Cardiac fibroblast (primary cell): ENCODE results near the gene NCOA5.
A peak's percentile ranks its signal among the peaks of the same experiment; 100 is the strongest.

Experiments
- DNase-seq, 2 donors: peaks; one replicate each; pipeline versions ENCODE4 v3.0.0 to v3.0.0-alpha.2; 2010; ENCODE audit warnings: low read depth in 2 of 2
- H3K4me3 ChIP-seq, 2 donors: replicated peaks in 1 of 2; 1 replicate in 1 of 2; 2 replicates in 1 of 2; pipeline ENCODE4 v1.5.1; 2011; ENCODE audit warnings: low read depth in 2 of 2, low read length in 2 of 2, mild to moderate bottlenecking in 2 of 2, moderate library complexity in 1 of 2
- TF ChIP-seq, protein P1 (sequence below): IDR thresholded peaks from one replicate; pipeline ENCODE4 v1.5.1; 2011; ENCODE audit warnings: low read depth, mild to moderate bottlenecking, low read length, inconsistent platforms

The NCOA5 gene

DNA sequence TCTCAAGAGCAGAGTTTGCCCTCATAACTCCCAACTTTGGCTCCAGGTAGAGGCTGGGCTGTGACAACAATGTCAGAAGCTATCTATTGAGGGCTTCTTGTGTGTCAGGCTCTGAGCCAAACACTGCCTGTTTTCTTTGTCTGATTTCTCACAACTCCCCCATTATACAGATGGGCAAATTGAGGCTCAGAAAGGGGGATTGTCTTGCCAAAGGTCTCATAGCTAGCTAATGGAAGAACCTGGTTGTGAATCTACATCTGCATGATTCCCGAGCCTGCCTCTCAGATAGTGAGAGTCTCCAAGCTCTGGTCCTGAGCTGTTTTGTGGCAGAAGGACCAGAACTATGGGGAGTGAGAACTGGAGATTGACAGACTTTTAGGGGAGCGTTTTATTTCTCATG lies 29.8 kb upstream of the NCOA5 start:
- TF ChIP-seq, protein P1, sequence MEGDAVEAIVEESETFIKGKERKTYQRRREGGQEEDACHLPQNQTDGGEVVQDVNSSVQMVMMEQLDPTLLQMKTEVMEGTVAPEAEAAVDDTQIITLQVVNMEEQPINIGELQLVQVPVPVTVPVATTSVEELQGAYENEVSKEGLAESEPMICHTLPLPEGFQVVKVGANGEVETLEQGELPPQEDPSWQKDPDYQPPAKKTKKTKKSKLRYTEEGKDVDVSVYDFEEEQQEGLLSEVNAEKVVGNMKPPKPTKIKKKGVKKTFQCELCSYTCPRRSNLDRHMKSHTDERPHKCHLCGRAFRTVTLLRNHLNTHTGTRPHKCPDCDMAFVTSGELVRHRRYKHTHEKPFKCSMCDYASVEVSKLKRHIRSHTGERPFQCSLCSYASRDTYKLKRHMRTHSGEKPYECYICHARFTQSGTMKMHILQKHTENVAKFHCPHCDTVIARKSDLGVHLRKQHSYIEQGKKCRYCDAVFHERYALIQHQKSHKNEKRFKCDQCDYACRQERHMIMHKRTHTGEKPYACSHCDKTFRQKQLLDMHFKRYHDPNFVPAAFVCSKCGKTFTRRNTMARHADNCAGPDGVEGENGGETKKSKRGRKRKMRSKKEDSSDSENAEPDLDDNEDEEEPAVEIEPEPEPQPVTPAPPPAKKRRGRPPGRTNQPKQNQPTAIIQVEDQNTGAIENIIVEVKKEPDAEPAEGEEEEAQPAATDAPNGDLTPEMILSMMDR, result no peak
- no peak for DNase-seq
- H3K4me3 ChIP-seq, result no peak overlapping the region

DNA sequence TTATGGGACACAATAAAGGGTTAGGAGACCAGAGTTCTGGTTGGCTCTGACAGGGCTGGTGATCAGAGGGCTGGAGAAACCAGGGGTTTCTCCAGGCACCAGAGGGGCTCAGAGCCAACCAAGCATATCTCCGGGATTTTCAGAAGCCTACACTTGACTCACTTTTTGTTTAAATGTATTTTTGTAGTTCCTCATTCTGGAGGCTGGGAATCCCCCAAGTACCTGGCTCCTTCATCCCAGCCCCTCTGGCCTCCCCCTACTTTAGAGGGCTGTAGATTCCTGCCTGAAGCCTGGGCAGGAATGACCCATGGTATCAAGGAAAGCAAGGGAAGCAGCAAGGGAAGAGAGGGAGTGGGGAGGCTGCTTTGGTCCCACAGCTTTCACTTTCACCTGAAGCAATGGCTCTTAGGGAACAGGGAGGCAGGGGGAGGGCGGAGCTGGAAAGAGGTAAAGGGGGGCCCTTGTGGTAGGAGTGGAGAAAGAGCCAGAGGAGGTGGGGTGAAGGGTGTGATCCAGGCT lies 29.3 kb upstream of the NCOA5 start:
- no peak overlapping the region for H3K4me3 ChIP-seq
- TF ChIP-seq, protein P1, result no peak
- DNase-seq, result no peak

DNA sequence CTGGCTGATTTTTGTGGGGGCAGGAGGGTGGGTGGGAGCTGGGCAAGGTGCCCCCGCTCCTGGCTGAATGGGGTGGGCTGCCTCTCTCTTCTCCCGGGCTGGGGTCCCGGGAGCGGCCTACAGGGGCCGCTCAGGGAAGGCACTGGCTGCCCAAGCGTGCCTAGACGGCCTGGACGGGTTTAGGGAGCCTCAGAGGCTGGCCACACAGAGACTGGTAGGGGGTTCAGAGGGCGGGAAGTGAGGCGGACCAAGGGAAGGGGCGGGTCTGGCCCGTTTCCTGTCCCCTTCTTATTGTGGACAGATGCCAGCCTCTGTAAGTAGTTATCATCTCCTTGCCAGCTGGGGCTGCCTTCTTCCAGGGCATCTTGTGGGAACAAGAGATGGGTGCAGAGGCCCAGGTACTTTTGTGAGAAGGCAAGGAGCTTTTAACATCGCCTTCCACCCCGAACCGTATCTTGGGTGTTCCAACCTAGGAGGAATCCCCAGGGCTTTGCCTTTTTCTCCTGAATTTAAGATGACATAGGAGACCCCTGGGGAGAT lies 28.8 kb upstream of the NCOA5 start:
- peak overlapping the region; percentile 43 to 49 for H3K4me3 ChIP-seq
- TF ChIP-seq, protein P1, result no peak
- peak in 1 of 2 donors; percentile 23 for DNase-seq

DNA sequence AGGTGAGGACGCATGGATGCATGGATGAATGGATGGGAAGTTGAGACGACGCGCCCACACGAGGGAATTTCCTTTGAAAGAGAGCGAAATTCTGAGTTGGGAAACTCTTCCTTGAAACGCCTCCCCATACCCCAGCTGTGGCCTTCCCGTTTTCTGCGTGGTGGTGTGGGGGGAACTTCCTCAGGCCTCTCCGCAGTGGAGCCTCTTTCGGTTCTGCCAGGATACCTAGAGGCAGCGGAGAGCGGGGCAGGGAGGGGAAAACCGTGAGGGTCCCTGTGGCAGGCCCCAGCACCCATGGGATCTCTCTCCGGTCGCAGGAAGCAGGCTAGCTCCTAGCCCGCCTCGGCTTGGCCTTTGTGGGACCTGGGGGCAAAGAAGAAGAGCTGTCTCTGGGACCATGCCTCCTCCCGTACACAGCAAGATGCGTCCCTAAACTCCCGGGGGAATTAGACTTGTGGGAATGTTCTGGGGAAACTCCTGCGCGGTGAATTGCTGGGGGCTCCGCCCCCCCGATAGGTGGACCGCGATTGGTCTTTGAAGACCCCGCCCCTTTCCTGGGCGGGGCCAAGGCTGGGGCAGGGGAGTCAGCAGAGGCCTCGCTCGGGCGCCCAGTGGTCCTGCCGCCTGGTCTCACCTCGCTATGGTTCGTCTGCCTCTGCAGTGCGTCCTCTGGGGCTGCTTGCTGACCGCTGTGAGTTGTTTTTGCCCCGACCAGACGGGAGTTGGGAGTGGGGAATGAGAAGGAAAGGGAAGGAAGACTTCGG lies 28.1 kb upstream of the NCOA5 start, which contains the start of gene CD40:
CD40 (plus strand) TSS at position 611 of the 764 bp plus-strand sequence; CDS start at position 641, 30 bp downstream.
- TF ChIP-seq, protein P1, result no peak
- DNase-seq, result peak; percentile 78 to 79
- peak within 1 kb of the TSS; percentile 43 to 49 for H3K4me3 ChIP-seq

DNA sequence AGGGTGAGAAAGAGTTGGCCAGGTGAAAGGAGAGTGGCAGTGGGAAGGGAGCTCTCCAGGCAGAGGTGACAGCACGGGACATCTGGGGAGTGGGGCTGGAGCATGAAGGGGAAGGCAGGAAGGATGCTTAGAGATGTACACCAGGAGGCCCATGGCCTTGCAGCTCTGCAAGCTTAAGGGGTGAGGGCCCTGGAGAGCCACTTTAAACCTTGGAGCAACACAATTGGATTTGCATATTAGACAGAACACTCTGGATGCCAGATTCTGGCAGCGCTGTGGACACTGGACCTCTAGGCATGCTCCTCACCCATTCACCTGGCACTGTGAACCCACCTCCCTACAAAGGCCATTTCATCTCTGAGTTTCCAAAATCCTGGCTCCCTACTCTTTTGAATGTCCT lies 24.7 kb upstream of the NCOA5 start:
- no peak for DNase-seq
- TF ChIP-seq, protein P1, result no peak
- no peak overlapping the region for H3K4me3 ChIP-seq

DNA sequence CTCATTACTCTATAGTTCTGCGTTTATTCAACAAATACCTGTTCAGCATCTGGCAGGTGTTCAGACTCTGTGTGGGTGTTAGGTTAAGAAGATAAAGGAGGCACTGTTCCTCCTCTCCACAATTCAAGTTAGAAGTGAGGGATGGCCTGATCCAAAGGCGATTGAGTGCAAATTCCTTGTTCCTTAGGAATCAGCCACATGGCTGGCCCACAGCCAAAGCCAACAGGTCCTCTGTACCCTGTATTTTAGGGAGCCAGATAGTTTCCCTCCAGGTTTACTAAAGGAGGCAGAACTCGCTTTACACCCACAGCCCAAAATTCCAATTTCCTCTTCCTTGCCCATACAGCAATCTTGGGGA lies 23.3 kb upstream of the NCOA5 start:
- no peak for DNase-seq
- H3K4me3 ChIP-seq, result no peak overlapping the region
- TF ChIP-seq, protein P1, result no peak
